IMR-90 (cell line): ENCODE data around the gene ANKEF1. TPM values are rescaled to one million over a fixed set of nuclear protein-coding genes. Genes with fewer than 3 reads are reported as not detected.

Experiments used
- ATAC-seq: fragments of 200-7000 bp; cut with Tn5 transposase; 2 replicates; pipeline ENCODE4 v1.9.1; 2020; ENCODE audit warnings: low read depth, mild to moderate bottlenecking, moderate library complexity
- BruUV-seq: library from RNA; stranded (reverse); fragments of 400-500 nt; replicated peaks from 2 replicates; lab custom pipeline; 2021; lab: Mats Ljungman, UMichigan
- CTCF ChIA-PET: fragments of 300-600 bp; formaldehyde crosslinking; extraction: SDS; loops from one replicate; lab custom pipeline; 2021; ENCODE audit warnings: antibody characterized with exemption; lab: Yijun Ruan, JAX
- POLR2A ChIA-PET: fragments of 300-600 bp; sonication (Branson Sonifier 250); formaldehyde crosslinking; loops from one replicate; lab custom pipeline; 2022; ENCODE audit warnings: antibody characterized with exemption; ENCODE audit not compliant: unreplicated experiment; lab: Charles Lee
- DNase-seq: peaks from one replicate; pipeline ENCODE4 v3.0.0; 2013
- H2AFZ ChIP-seq: replicated peaks from 2 replicates; pipeline ENCODE3; 2013; ENCODE audit warnings: low read length, mild to moderate bottlenecking; ENCODE audit not compliant: poor library complexity
- H2AK5ac ChIP-seq: 2 replicates; pipeline ENCODE4 v1.6.1; 2013; ENCODE audit warnings: low read depth, low read length, inconsistent platforms
- H2AK9ac ChIP-seq: replicated peaks from 2 replicates; pipeline ENCODE3; 2013; ENCODE audit warnings: mild to moderate bottlenecking, low read depth, low read length, moderate library complexity; ENCODE audit not compliant: poor library complexity
- H2BK120ac ChIP-seq: 2 replicates; pipeline ENCODE4 v1.6.1; 2013; ENCODE audit warnings: low read depth, low read length, inconsistent platforms
- H2BK15ac ChIP-seq: 3 replicates; pipeline ENCODE4 v1.6.1; 2013; ENCODE audit warnings: low read depth, low read length, inconsistent platforms
- H2BK20ac ChIP-seq: 2 replicates; pipeline ENCODE4 v1.6.1; 2013; ENCODE audit warnings: low read depth, mild to moderate bottlenecking, inconsistent platforms, low read length, moderate library complexity
- H2BK5ac ChIP-seq: 2 replicates; pipeline ENCODE4 v1.6.1; 2013; ENCODE audit warnings: mild to moderate bottlenecking, low read depth, low read length, inconsistent platforms; ENCODE audit not compliant: poor library complexity, severe bottlenecking
- H3K14ac ChIP-seq: replicated peaks from 2 replicates; pipeline ENCODE4 v1.6.1; 2013; ENCODE audit warnings: low read depth, low read length, inconsistent platforms
- H3K18ac ChIP-seq: 2 replicates; pipeline ENCODE4 v1.6.1; 2013; ENCODE audit warnings: low read depth, low read length, control low read depth
- H3K23ac ChIP-seq: 2 replicates; pipeline ENCODE4 v1.6.1; 2013; ENCODE audit warnings: low read depth, low read length, inconsistent platforms
- H3K27ac ChIP-seq: 2 replicates; pipeline ENCODE4 v1.5.1; 2013; ENCODE audit warnings: mild to moderate bottlenecking, control low read depth, low read length; ENCODE audit not compliant: insufficient read depth
- H3K27me3 ChIP-seq: 2 replicates; pipeline ENCODE4 v1.6.1; 2013; ENCODE audit warnings: low read length; ENCODE audit not compliant: control insufficient read depth, insufficient read depth
- H3K36me3 ChIP-seq: 2 replicates; pipeline ENCODE4 v1.6.1; 2013; ENCODE audit warnings: low read length, mixed read lengths; ENCODE audit not compliant: control insufficient read depth, insufficient read depth
- H3K4ac ChIP-seq: 2 replicates; pipeline ENCODE4 v1.6.1; 2013; ENCODE audit warnings: low read depth, low read length, inconsistent platforms
- H3K4me1 ChIP-seq: 2 replicates; pipeline ENCODE4 v1.6.1; 2013; ENCODE audit warnings: low read length, mixed read lengths; ENCODE audit not compliant: control insufficient read depth, insufficient read depth
- H3K4me2 ChIP-seq: 2 replicates; pipeline ENCODE4 v1.6.1; 2013; ENCODE audit warnings: low read depth, mild to moderate bottlenecking, control low read depth, low read length, moderate library complexity
- H3K4me3 ChIP-seq: 2 replicates; pipeline ENCODE4 v1.5.1; 2013; ENCODE audit warnings: low read depth, mild to moderate bottlenecking, control low read depth, low read length, moderate library complexity; ENCODE audit not compliant: insufficient read depth
- H3K56ac ChIP-seq: 2 replicates; pipeline ENCODE4 v1.6.1; 2013; ENCODE audit warnings: low read length, inconsistent platforms; ENCODE audit not compliant: insufficient read depth; ENCODE audit errors: extremely low read depth
- H3K79me1 ChIP-seq, 2 experiments: 2 replicates each; pipeline ENCODE4 v1.6.1; 2013; ENCODE audit warnings: low read length in 2 of 2, inconsistent platforms in 1 of 2, low read depth in 1 of 2
- H3K9ac ChIP-seq: 2 replicates; pipeline ENCODE4 v1.6.1; 2013; ENCODE audit warnings: low read depth, low read length, control low read depth
- H3K9me1 ChIP-seq: 2 replicates; pipeline ENCODE4 v1.6.1; 2013; ENCODE audit warnings: low read length, inconsistent platforms; ENCODE audit not compliant: insufficient read depth
- H3K9me3 ChIP-seq: 2 replicates; pipeline ENCODE4 v1.6.1; 2013; ENCODE audit warnings: low read length; ENCODE audit not compliant: control insufficient read depth, insufficient read depth
- H4K20me1 ChIP-seq: 2 replicates; pipeline ENCODE4 v1.6.1; 2013; ENCODE audit warnings: low read length, inconsistent platforms; ENCODE audit not compliant: insufficient read depth
- H4K5ac ChIP-seq: 2 replicates; pipeline ENCODE4 v1.6.1; 2013; ENCODE audit warnings: mild to moderate bottlenecking, low read depth, low read length, control low read depth
- H4K8ac ChIP-seq, 2 experiments: 2 replicates each; pipeline ENCODE4 v1.6.1; 2013; ENCODE audit warnings: low read depth in 2 of 2, low read length in 2 of 2, control low read depth in 1 of 2, inconsistent platforms in 1 of 2
- H4K91ac ChIP-seq: 2 replicates; pipeline ENCODE4 v1.6.1; 2013; ENCODE audit warnings: low read depth, low read length, inconsistent platforms; ENCODE audit not compliant: insufficient read depth
- BHLHE40 ChIP-seq: fragments of 150-350 bp; IDR thresholded peaks from 2 replicates; pipeline ENCODE4 v1.6.1; 2016; ENCODE audit warnings: mild to moderate bottlenecking, low read depth, low read length
- CHD1 ChIP-seq: IDR thresholded peaks from 2 replicates; pipeline ENCODE4 v1.6.1; 2012; ENCODE audit warnings: low read depth, low read length, improper control_type of control experiment
- CTCF ChIP-seq: conservative IDR thresholded peaks from 2 replicates; pipeline ENCODE4 v1.5.1; 2012; ENCODE audit warnings: mild to moderate bottlenecking, low read depth, low read length, improper control_type of control experiment
- NFE2L2 ChIP-seq: fragments of 150-350 bp; IDR thresholded peaks from 2 replicates; pipeline ENCODE4 v1.6.1; 2016; ENCODE audit warnings: low read depth, mild to moderate bottlenecking, low read length
- POLR2A ChIP-seq: IDR thresholded peaks from 2 replicates; pipeline ENCODE4 v1.6.1; 2012; ENCODE audit warnings: mild to moderate bottlenecking, low read depth, low read length
- RAD21 ChIP-seq: IDR thresholded peaks from 2 replicates; pipeline ENCODE4 v1.6.1; 2012; ENCODE audit warnings: low read length, improper control_type of control experiment
- RFX5 ChIP-seq: IDR thresholded peaks from 2 replicates; pipeline ENCODE4 v1.8.0; 2012; ENCODE audit warnings: low read depth, mild to moderate bottlenecking, low read length, moderate library complexity
- SMC3 ChIP-seq: fragments of 150-350 bp; IDR thresholded peaks from 2 replicates; pipeline ENCODE4 v1.6.1; 2016; ENCODE audit warnings: low read depth, mild to moderate bottlenecking, antibody characterized with exemption, low read length, moderate library complexity
- WGBS, 2 experiments: methylation state at CpG; one replicate each; pipeline versions ENCODE4 v1.1.5 to v1.1.7; 2013; ENCODE audit warnings: missing lambda C conversion rate in 2 of 2; ENCODE audit not compliant: insufficient read length in 1 of 2; ENCODE audit errors: extremely low coverage in 2 of 2; 5-methylcytosine and 5-hydroxymethylcytosine counted together
- dilution Hi-C: fragments of 300-500 bp; cut with HindIII; formaldehyde crosslinking; loops from one replicate; pipeline ENCODE4 v1.14.3; 2018; ENCODE audit warnings: low sequenced_read_pairs; ENCODE audit not compliant: unreplicated experiment
- in situ Hi-C: fragments of 300-500 bp; cut with MboI; formaldehyde crosslinking; loops from 3 replicates; pipeline ENCODE4 v1.14.3; 2019; ENCODE audit warnings: low sequenced_read_pairs, inconsistent platforms, mixed read lengths
- intact Hi-C: fragments of 100-400 bp; cut with micrococcal nuclease; formaldehyde crosslinking; loops from 2 replicates; pipeline ENCODE4 v1.10.0; 2022
- polyA plus RNA-seq, 3 experiments: library from polyadenylated mRNA; depleted of rRNA; stranded (reverse); fragments of >200 nt; gene quantifications; 2 replicates each; pipeline ENCODE4 v1.2.3, GENCODE V29; 2012; ENCODE audit warnings: low replicate concordance in 1 of 3
- total RNA-seq: library from RNA; depleted of rRNA; stranded (reverse); fragments of >200 nt; gene quantifications from 2 replicates; pipeline ENCODE4 v1.2.3, GENCODE V29; 2012
- TF ChIP-seq, protein P1 (sequence below): fragments of 150-350 bp; IDR thresholded peaks from 2 replicates; pipeline ENCODE4 v1.6.1; 2017; ENCODE audit warnings: mild to moderate bottlenecking, antibody characterized with exemption, low read length, low read depth

ANKEF1 gene
- total and polyA plus RNA-seq, 2 of the 4 experiments (the other 2 are of a cell fraction), result 0.31 to 0.54 TPM

DNA sequence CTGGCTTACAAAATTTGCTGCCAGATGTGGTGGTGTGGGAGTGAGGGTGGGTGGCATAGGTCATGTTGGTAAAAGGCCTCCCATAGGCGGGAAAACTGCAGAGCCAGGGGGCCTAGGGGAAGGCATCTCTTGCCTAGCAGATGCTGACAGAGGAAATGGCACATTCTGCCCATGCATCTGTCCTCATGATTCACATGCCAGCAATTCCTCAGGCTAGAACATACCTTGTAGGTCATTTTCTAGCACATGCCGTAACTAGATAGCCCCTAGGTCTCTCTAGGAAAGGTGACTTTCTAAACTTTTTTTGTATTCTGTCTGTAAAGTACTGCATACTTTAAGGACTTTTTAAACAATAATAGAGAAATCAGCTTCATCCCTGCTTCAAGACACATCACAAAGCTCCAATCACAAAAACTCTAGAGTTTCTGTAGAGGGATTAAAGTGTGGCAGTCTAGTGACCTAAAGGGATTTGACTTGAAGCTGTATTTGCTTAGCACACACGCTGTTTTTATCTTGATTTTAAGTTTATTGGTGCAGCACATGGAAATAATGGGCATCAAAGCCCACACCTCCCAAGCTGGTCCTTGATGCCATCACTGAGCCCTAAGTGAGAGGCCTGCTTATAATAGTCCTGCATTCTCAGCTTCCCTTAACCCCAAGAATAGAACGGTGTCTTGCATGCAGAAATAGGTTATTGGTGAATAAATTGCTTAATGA lies 55.2 kb downstream of the ANKEF1 start (continued):
- TF ChIP-seq CHD1, result no peak

DNA sequence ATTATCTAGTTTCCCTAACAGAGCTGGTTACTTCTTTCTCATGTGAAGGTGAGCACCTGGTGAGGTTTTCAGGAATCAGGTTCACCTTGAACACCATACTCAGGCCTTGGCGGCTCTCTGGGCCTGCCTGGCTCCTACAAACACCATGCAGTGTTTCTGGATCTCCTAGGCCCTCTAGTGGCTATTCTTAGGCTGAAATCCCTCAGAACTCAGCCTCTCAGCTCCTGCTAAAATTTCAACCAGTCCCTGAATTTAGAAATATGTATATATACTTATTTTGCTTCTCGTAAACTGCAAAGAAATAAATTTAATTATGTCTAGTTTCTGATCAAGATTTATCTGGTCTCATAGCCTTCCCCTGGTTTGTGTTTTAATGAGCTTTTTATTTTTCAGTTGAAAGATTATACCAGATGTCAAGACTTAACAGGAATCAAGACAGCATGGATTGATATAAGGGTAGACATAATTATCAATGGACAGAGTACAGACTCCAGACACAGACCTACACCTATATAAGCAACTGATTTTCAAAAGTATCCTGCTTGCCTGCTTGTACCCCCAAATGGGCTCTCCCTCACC lies 55.9 kb downstream of the ANKEF1 start:
- ChIA-PET CTCF (interaction anchor here (0.6 to 2.9 kb wide), 20 partner anchors 8 to 474 kb away, joined by 3 to 19 read pairs (median 3); no protein-coding TSS in a partner anchor), POLR2A (no interaction called here)
- Histone ChIP-seq H3K9me3 (no peaks in the 10 kb centered on the region), H3K56ac (no peak overlapping the region), H3K14ac (no peak overlapping the region), H3K4me2 (no peak overlapping the region), H3K4me3 (no peak overlapping the region), H2AK9ac (no peak overlapping the region), H3K18ac (no peak overlapping the region), H2AFZ (no peak overlapping the region), H3K9ac (no peak overlapping the region), H3K4ac (no peak overlapping the region), H3K9me1 (no peaks in the 10 kb centered on the region), H3K27ac (no peak overlapping the region), H2AK5ac (no peak overlapping the region), H3K27me3 (no peaks in the 10 kb centered on the region; the same call in 1 of the 2 replicates), H3K36me3 (no peaks in the 10 kb centered on the region), H4K8ac (no peak overlapping the region), H4K5ac (no peak overlapping the region), H2BK5ac (no peak overlapping the region), H2BK20ac (no peak overlapping the region), H2BK120ac (no peak overlapping the region), H4K91ac (no peak overlapping the region), H2BK15ac (no peak overlapping the region), H4K20me1 (no peaks in the 10 kb centered on the region), H3K23ac (no peak overlapping the region), H3K4me1 (peaks cover 1% of the 10 kb centered on the region; the same call in 1 of the 2 replicates), H3K79me1 (no peaks in the 10 kb centered on the region)
- peak; percentile 90 for ATAC-seq
- DNase-seq, result peak; percentile 53
- dilution Hi-C loops, result no loop called here
- intact Hi-C loops, result loop anchor here (1.0 to 5.0 kb wide), 4 partner anchors 112 to 472 kb away; no protein-coding TSS in a partner anchor
- in situ Hi-C loops, result loop anchor here (5.0 kb wide), 1 partner anchor 113 kb away; no protein-coding TSS in a partner anchor
- TF ChIP-seq NFE2L2, result no peak
- TF ChIP-seq RFX5, result no peak
- TF ChIP-seq RAD21, result peak; percentile 70
- no peak for TF ChIP-seq BHLHE40
- TF ChIP-seq, protein P1, sequence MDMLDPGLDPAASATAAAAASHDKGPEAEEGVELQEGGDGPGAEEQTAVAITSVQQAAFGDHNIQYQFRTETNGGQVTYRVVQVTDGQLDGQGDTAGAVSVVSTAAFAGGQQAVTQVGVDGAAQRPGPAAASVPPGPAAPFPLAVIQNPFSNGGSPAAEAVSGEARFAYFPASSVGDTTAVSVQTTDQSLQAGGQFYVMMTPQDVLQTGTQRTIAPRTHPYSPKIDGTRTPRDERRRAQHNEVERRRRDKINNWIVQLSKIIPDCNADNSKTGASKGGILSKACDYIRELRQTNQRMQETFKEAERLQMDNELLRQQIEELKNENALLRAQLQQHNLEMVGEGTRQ, result no peak
- TF ChIP-seq CHD1, result no peak
- TF ChIP-seq SMC3, result peak; percentile 77
- TF ChIP-seq POLR2A, result no peak
- TF ChIP-seq CTCF, result peak; percentile 74
- no TSS peak for BruUV-seq
- WGBS, 2 experiments, result no CpG with 5 or more reads among the region's 2 CpGs
